ENCODE results near the gene TP53RK. TPM values are rescaled to one million over a fixed set of nuclear protein-coding genes. Genes with fewer than 3 reads are reported as not detected.

Gene TP53RK
- total and polyA plus RNA-seq, 2 donors from 2014 or later = 9.3 to 11.0 TPM

DNA sequence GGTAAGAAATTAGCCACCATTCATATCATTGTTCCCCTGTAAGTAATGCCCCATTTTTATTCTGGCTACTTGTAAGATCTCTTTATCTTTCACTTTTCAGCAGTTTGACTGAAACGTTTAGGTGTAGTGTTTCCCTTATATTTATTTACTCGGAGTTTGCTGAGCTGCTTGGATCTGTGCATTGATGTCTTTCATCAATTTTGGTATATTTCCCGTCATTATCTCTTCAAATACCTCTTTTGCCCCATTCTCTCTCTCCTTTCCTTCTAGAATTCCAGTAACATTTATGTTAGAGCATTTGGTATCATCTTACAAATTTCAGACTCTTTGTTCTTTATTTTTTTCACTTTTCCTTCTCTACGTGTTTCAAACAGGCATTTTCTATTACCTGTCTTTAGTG lies 28.8 kb downstream of the TP53RK start:
- no peaks in the 10 kb centered on the region for H3K9me3 ChIP-seq (ENCODE audit: control insufficient read depth in 2 of 3, insufficient read depth in 1 of 3, low read length in 3 of 3)
- no peaks in the 10 kb centered on the region for H3K4me1 ChIP-seq (ENCODE audit: control insufficient read depth in 2 of 3, insufficient read depth in 2 of 3, low read depth in 1 of 3, low read length in 3 of 3)
- H3K9ac ChIP-seq (ENCODE audit: low read length in 3 of 3) = no peak overlapping the region
- no peak for FAIRE-seq
- DNase-seq = no peak
- TF ChIP-seq, protein P1, sequence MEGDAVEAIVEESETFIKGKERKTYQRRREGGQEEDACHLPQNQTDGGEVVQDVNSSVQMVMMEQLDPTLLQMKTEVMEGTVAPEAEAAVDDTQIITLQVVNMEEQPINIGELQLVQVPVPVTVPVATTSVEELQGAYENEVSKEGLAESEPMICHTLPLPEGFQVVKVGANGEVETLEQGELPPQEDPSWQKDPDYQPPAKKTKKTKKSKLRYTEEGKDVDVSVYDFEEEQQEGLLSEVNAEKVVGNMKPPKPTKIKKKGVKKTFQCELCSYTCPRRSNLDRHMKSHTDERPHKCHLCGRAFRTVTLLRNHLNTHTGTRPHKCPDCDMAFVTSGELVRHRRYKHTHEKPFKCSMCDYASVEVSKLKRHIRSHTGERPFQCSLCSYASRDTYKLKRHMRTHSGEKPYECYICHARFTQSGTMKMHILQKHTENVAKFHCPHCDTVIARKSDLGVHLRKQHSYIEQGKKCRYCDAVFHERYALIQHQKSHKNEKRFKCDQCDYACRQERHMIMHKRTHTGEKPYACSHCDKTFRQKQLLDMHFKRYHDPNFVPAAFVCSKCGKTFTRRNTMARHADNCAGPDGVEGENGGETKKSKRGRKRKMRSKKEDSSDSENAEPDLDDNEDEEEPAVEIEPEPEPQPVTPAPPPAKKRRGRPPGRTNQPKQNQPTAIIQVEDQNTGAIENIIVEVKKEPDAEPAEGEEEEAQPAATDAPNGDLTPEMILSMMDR (IDR thresholded peaks at IDR 0.05; ENCODE audit: borderline replicate concordance, extremely low read depth, insufficient read depth) = no peak
- H3K27me3 ChIP-seq (ENCODE audit: control insufficient read depth, insufficient read depth, low read length) = no peaks in the 10 kb centered on the region
- no peak overlapping the region for H3K27ac ChIP-seq (ENCODE audit: low read depth in 2 of 2, low read length in 2 of 2)
- no peak overlapping the region for H3K4me3 ChIP-seq (ENCODE audit: low read length in 3 of 3)
- intact Hi-C loops (cut with DNase I) = no loop called here
- H3K36me3 ChIP-seq (ENCODE audit: control insufficient read depth in 2 of 3, insufficient read depth in 3 of 3, low read length in 3 of 3) = no peaks in the 10 kb centered on the region

DNA sequence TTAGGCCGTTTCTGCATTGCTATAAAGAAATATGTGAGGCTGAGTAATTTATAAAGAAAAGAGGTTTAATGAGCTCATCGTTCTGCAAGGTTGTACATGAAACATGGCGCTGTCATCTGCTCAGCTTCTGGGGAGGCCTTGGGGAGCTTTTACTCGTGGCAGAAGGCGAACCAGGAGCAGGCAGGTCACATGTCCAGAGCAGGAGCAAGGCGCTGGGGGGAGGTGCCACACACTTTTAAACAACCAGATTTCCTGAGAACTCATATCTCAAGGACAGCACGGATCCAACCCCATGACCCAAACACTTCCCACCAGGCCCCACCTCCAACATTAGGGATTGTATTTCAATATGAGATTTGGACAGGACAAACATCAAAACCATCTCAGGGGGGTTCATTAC lies 31.6 kb downstream of the TP53RK start:
- TF ChIP-seq, protein P1 (IDR thresholded peaks at IDR 0.05; ENCODE audit: borderline replicate concordance, extremely low read depth, insufficient read depth) = no peak
- H3K4me3 ChIP-seq (ENCODE audit: low read length in 3 of 3) = no peak overlapping the region
- H3K9me3 ChIP-seq (ENCODE audit: control insufficient read depth in 2 of 3, insufficient read depth in 1 of 3, low read length in 3 of 3) = no peaks in the 10 kb centered on the region
- H3K4me1 ChIP-seq (ENCODE audit: control insufficient read depth in 2 of 3, insufficient read depth in 2 of 3, low read depth in 1 of 3, low read length in 3 of 3) = no peaks in the 10 kb centered on the region
- H3K9ac ChIP-seq (ENCODE audit: low read length in 3 of 3) = no peak overlapping the region
- H3K27ac ChIP-seq (ENCODE audit: low read depth in 2 of 2, low read length in 2 of 2) = no peak overlapping the region
- H3K27me3 ChIP-seq (ENCODE audit: control insufficient read depth, insufficient read depth, low read length) = no peaks in the 10 kb centered on the region
- intact Hi-C loops (cut with DNase I) = no loop called here
- H3K36me3 ChIP-seq (ENCODE audit: control insufficient read depth in 2 of 3, insufficient read depth in 3 of 3, low read length in 3 of 3) = no peaks in the 10 kb centered on the region
- no peak for DNase-seq
- FAIRE-seq = no peak

DNA sequence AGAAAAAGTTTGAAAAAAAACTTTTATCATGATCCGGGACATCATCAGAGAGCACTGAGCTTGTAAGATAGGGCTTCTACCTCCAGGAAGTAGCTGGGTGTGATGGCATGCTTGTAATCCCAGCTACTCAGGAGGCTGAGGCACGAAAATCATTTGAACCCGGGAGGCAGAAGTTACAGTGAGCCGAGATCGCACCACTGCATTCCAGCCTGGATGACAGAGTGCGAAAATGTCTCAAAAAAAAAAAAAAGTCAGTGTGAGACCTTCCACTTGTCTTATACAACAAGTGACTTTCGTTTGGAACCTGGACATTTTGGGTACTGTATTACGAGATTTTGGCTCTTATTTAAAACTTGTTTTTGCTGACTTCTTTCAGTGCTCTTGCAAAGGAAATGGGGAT lies 32.1 kb downstream of the TP53RK start:
- Histone ChIP-seq H3K27me3 (ENCODE audit: control insufficient read depth, insufficient read depth, low read length) (no peaks in the 10 kb centered on the region), H3K9ac (ENCODE audit: low read length in 3 of 3) (no peak overlapping the region), H3K27ac (ENCODE audit: low read depth in 2 of 2, low read length in 2 of 2) (no peak overlapping the region), H3K4me1 (ENCODE audit: control insufficient read depth in 2 of 3, insufficient read depth in 2 of 3, low read depth in 1 of 3, low read length in 3 of 3) (no peaks in the 10 kb centered on the region), H3K4me3 (ENCODE audit: low read length in 3 of 3) (no peak overlapping the region), H3K36me3 (ENCODE audit: control insufficient read depth in 2 of 3, insufficient read depth in 3 of 3, low read length in 3 of 3) (no peaks in the 10 kb centered on the region), H3K9me3 (ENCODE audit: control insufficient read depth in 2 of 3, insufficient read depth in 1 of 3, low read length in 3 of 3) (no peaks in the 10 kb centered on the region)
- intact Hi-C loops (cut with DNase I) = no loop called here
- DNase-seq = no peak
- FAIRE-seq = no peak
- TF ChIP-seq, protein P1 (IDR thresholded peaks at IDR 0.05; ENCODE audit: borderline replicate concordance, extremely low read depth, insufficient read depth) = no peak

DNA sequence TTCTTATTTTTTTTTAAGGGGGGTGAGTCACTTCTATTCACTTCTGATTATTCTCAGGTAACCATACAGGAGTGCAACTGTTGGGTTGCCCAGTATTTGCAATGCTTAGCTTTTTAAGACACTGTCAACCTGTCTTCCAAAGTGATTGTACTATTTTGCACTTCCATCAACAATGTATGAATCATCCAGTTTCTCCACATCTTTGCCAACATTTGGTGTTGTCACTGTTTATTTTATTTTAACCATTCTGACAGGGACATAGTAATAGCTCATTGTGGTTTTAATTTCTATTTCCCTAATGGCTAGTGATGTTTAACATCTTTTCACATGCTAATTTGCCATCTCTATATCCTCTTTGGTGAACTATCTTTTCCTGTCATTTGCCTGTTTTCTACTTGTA lies 36.5 kb downstream of the TP53RK start:
- peaks cover 0 to 3% (median 0%) of the 10 kb centered on the region in 3 donors for H3K36me3 ChIP-seq (ENCODE audit: control insufficient read depth in 2 of 3, insufficient read depth in 3 of 3, low read length in 3 of 3)
- no peaks in the 10 kb centered on the region for H3K27me3 ChIP-seq (ENCODE audit: control insufficient read depth, insufficient read depth, low read length)
- intact Hi-C loops (cut with DNase I) = no loop called here
- H3K4me3 ChIP-seq (ENCODE audit: low read length in 3 of 3) = no peak overlapping the region
- DNase-seq (no peak), FAIRE-seq (no peak)
- no peak overlapping the region for H3K27ac ChIP-seq (ENCODE audit: low read depth in 2 of 2, low read length in 2 of 2)
- no peaks in the 10 kb centered on the region for H3K9me3 ChIP-seq (ENCODE audit: control insufficient read depth in 2 of 3, insufficient read depth in 1 of 3, low read length in 3 of 3)
- TF ChIP-seq, protein P1 (IDR thresholded peaks at IDR 0.05; ENCODE audit: borderline replicate concordance, extremely low read depth, insufficient read depth) = no peak
- H3K4me1 ChIP-seq (ENCODE audit: control insufficient read depth in 2 of 3, insufficient read depth in 2 of 3, low read depth in 1 of 3, low read length in 3 of 3) = no peaks in the 10 kb centered on the region
- H3K9ac ChIP-seq (ENCODE audit: low read length in 3 of 3) = no peak overlapping the region
